ENCODE results near the gene PCGF3. TPM values are rescaled to one million over a fixed set of nuclear protein-coding genes. Genes with fewer than 3 reads are reported as not detected.
A peak's percentile ranks its signal among the peaks of the same experiment; 100 is the strongest.

PCGF3 gene
- 32.7 and 43.1 TPM in 2 replicates for total RNA-seq

GRCh38 chr4:705278-706082 is at the start of gene PCGF3:
Gene PCGF3 (plus strand): TSS chr4:705832. CDS start chr4:733681, 27,849 bp downstream.
- DNase-seq (ENCODE audit: insufficient read length, low spot score, missing footprints) = peak; percentile 100
- no peak for TF ChIP-seq CTCF (IDR thresholded peaks at IDR 0.05; ENCODE audit: extremely low read depth, low read depth, low read length)
- peaks cover 32% of the 10 kb centered on the region for H4K20me1 ChIP-seq (ENCODE audit: insufficient read depth, low read length)
- H3K27ac ChIP-seq (ENCODE audit: low read depth, low read length) = peak within 1 kb of the TSS; percentile 86
- peaks cover 13% of the 10 kb centered on the region for H3K4me1 ChIP-seq (ENCODE audit: insufficient read depth, low read length)
- H3K9me3 ChIP-seq (ENCODE audit: low read depth, low read length) = no peaks in the 10 kb centered on the region
- H3K4me3 ChIP-seq (ENCODE audit: insufficient read depth, low read length) = peak within 1 kb of the TSS; percentile 90
- peaks cover 5% of the 10 kb centered on the region for H3K36me3 ChIP-seq (ENCODE audit: insufficient read depth, low read length)
- no peaks in the 10 kb centered on the region for H3K27me3 ChIP-seq (ENCODE audit: insufficient read depth, low read length)
- peak within 1 kb of the TSS; percentile 87 for H2AFZ ChIP-seq (ENCODE audit: low read length)
- peak within 1 kb of the TSS; percentile 92 for H3K4me2 ChIP-seq (ENCODE audit: insufficient read depth, low read length)
- H3K79me2 ChIP-seq (ENCODE audit: insufficient read depth, low read length) = peaks cover 46% of the 10 kb centered on the region

- DNase-seq (ENCODE audit: insufficient read length, low spot score, missing footprints) = peak; percentile 93
- Histone ChIP-seq H3K4me3 (ENCODE audit: insufficient read depth, low read length) (no peak overlapping the region), H3K4me1 (ENCODE audit: insufficient read depth, low read length) (no peaks in the 10 kb centered on the region), H3K9me3 (ENCODE audit: low read depth, low read length) (no peaks in the 10 kb centered on the region), H3K36me3 (ENCODE audit: insufficient read depth, low read length) (no peaks in the 10 kb centered on the region), H3K4me2 (ENCODE audit: insufficient read depth, low read length) (no peak overlapping the region), H3K27me3 (ENCODE audit: insufficient read depth, low read length) (no peaks in the 10 kb centered on the region), H3K27ac (ENCODE audit: low read depth, low read length) (no peak overlapping the region), H3K79me2 (ENCODE audit: insufficient read depth, low read length) (no peaks in the 10 kb centered on the region), H4K20me1 (ENCODE audit: insufficient read depth, low read length) (no peaks in the 10 kb centered on the region), H2AFZ (ENCODE audit: low read length) (no peak overlapping the region)
- no peak for TF ChIP-seq CTCF (IDR thresholded peaks at IDR 0.05; ENCODE audit: extremely low read depth, low read depth, low read length)
Measured at GRCh38 chr4:656436-657337, 48.9 kb upstream of the PCGF3 start.

GRCh38 chr4:657338-657833 is 48.2 kb upstream of the PCGF3 start:
- Histone ChIP-seq H3K27ac (ENCODE audit: low read depth, low read length) (no peak overlapping the region), H3K36me3 (ENCODE audit: insufficient read depth, low read length) (no peaks in the 10 kb centered on the region), H3K9me3 (ENCODE audit: low read depth, low read length) (no peaks in the 10 kb centered on the region), H4K20me1 (ENCODE audit: insufficient read depth, low read length) (no peaks in the 10 kb centered on the region), H3K27me3 (ENCODE audit: insufficient read depth, low read length) (no peaks in the 10 kb centered on the region), H3K4me3 (ENCODE audit: insufficient read depth, low read length) (no peak overlapping the region), H3K79me2 (ENCODE audit: insufficient read depth, low read length) (no peaks in the 10 kb centered on the region), H3K4me2 (ENCODE audit: insufficient read depth, low read length) (no peak overlapping the region), H2AFZ (ENCODE audit: low read length) (no peak overlapping the region), H3K4me1 (ENCODE audit: insufficient read depth, low read length) (no peaks in the 10 kb centered on the region)
- no peak for TF ChIP-seq CTCF (IDR thresholded peaks at IDR 0.05; ENCODE audit: extremely low read depth, low read depth, low read length)
- peak; percentile 64 for DNase-seq (ENCODE audit: insufficient read length, low spot score, missing footprints)

Measured in osteoblast (primary cell).